ENCODE results near the gene MTA1. TPM values are rescaled to one million over a fixed set of nuclear protein-coding genes. Genes with fewer than 3 reads are reported as not detected.

The MTA1 gene
- total RNA-seq: 36.3 and 46.3 TPM in 2 replicates

DNA sequence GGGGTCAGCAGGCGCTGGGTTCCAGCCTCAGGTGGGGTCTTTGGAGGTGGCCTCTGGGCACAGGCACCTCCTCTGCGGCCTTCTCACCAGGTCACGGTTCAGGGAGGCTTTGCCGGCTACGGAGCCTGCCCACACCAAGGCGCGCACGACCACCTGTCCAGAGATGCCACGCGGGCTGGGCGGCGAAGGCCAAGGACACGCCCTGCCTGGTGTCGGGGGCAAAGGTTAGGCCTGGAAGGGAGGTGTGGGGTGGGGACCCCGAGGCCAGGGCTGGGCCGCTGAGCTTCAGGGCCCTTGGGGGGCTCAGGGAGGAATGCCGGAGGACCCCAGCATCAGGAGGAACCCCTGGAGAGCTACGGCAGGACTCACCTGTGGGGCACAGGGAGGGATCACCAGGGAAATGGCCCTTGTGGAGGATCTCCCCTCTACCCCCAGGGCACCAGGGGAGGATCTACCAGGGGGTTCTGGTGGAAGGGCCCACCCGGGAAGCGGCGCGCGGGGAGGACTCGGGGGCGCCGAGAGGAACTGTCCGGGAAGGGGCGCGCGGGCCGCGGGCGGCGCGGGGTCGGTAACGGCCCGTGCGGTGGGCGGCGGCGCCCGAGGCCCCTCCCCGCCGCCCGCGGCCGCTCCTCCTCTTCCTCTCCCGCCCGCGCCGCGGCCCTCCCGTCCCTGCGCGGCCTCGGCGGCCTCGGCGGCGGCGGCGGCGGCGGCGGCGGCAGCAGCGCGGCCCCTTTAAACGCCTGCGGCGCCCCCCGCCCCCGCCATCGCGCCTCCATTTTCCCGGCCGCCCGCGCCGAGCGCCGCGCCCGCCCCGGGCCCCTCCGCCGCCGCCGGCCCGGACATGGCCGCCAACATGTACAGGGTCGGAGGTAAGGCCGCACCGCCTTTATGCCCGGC, at the start of gene MTA1:
Gene MTA1 (plus strand): TSS at position 633 of the 897 bp plus-strand sequence. CDS start 209 bp downstream, at position 842.

DNA sequence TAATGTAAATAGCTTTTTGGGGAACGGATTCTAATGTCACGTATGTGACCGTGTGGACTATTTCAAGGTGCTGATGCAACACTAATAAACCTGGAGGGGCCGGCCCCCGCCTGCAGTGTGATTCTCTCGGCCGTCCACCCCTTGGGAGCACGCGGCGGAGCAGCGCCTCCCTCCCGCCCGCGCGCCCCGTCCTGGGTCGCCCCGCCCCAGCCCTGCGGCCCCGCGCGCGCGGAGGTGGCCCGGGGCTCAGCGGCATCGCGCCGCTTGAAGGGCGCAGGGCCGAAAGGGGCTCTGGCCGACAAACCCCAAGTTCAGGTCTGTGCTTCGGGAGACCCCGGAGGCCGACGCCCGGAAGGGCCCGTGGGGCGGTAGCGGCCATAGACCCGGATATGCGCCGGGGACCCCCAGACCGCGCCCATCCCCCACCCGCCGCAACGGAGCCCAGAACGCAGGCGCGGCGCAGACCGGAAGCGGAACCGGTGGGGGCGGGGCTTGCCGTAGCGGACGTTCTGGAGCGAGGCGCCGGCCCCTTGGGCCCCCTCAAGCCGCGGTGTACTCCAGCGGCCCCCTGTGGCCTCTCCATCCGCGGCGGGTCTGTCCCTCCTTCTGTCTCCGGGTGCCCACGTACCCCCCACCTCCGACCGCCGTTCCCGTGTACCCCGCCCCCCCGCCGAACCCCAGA, 21.4 kb upstream of the MTA1 start, which contains the start of gene TEX22:
Gene TEX22 (plus strand): TSS at position 495 of the 682 bp plus-strand sequence. CDS start 803 bp downstream, outside the sequence.

DNA sequence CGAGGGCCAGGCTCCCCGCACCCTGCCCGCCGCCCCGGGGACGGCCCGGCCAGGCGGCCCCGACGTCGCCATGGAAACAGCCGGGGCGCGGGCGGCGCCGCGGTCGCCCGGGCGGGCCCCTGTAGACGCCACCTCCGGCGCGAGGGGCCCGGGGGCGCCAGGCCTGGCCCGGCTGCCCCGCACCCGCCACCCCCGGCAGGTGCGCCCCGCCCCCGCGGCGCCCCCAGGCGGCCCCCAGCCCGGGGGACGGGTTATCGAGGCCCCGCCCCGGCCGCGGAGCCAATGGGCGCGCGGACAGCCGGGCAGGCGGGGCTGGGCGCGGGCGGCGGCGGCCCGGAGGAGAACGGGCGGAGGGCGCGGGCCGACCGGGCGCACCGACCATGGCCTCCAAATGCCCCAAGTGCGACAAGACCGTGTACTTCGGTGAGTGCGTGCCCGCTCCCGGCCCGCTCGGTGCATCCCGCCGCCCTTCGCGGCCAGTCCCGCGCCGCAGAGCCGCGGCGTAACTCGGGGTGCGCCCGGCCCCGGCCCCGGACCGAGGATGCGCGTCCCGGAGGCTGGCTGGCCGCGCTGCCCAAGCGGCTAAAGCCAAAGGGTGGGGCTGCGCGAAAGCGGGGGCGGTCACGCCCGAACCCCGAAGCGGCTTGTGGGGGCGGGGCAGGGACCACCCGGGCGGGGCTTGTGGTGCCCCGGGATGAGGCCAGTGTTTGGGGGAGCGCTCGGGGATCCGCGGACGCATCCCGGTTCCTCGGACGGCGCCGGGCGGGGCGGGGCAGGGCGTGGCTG, 55.0 kb downstream of the MTA1 start, which contains the start of gene CRIP2:
Gene CRIP2 (plus strand): TSS at position 339 of the 786 bp plus-strand sequence. CDS start 42 bp downstream, at position 381.

DNA sequence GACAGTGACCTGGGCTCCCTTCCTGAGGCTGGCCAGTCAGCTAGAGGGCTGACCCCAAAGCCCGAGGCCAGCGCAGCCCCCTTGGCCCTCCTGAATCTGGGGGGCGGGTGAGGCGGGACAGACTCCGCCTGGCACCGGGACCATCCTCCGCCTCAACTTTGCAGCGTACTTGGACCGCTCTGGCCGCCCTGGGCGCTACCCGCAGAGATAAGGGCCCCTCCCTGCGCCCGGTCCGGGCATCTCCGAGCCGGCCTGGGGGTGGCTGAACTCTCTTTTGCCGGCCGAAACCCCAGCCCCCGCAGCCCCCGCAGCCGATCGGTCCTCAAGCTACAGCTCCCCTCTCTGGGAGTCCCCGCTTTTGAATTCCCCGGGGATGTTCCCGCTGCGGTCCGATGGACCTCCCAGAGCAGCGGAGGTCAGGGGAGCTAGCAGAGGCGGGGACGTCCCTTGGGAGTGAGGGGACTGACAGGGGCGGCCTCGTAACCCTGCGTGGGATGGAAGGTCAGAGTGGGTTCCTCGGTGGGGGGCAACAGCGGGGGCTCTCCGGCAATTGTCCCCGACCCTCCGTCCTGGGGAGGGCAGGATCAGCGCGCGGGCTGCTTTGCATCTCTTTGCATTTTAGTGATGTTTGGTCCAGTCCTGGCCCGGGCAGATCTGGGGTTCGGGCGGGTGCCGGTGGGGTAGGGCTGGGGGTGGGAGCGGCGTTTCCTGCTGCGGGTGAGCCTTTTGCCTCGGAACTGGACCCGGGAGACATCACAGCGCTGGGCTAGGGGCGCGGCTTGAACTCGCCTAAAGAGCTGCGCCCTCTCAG, 66.7 kb downstream of the MTA1 start, which contains the start of gene CRIP1:
Gene CRIP1 (plus strand): TSS at position 724 of the 811 bp plus-strand sequence. CDS start 374 bp downstream, outside the sequence.

DNA sequence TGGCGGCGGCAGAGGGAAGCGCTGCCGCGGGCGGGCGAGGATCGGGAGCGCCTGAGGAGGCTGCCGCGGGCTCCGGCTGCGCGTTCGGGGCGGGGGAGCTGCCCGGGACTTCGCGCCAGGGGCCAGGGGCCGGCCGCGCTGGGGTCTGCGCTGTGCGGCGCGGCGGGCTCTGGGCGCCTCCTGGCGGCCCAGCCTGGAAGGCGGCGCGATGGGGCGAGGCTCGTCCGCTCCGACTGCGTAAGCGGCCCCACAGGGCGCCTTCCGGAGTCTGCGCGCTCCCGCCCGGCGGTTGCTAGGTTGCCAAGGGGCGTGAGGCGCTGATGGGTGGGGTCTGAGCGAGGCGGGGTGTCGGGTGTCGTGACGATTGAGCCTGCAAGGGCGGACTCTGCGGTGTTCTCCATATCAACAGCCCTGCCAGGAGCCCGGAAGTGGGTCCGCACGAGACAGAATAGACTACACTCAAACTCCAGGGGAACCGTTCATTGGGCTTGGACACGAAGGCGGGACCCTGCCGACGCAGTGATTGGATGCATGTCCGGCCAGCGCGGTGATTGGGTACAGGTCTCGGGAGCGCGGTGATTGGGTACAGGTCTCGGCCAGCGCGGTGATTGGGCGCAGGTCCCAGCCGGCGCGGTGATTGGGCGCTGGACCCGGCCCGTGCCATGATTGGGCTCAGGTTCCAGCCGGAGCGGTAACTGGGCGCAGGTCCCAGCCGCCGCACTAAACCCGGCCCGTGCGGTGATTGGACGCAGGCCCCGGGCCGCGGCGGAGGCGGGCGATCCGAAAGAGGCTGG, 71.1 kb downstream of the MTA1 start, which contains the start of gene TEDC1:
Gene TEDC1 (plus strand): TSS at position 675 of the 794 bp plus-strand sequence. CDS start 130 bp downstream, outside the sequence.

Other genes with a start within 250 kb of the MTA1 start
- gene NUDT14, start 238.5 kb upstream of the MTA1 start, total RNA-seq: 7.6 and 14.1 TPM in 2 replicates
- 36.0 and 45.5 TPM in 2 replicates for gene BTBD6, start 171.3 kb upstream of the MTA1 start, total RNA-seq
- gene BRF1, start 118.8 kb upstream of the MTA1 start, total RNA-seq: 28.1 and 29.8 TPM in 2 replicates
- 44.2 and 55.3 TPM in 2 replicates for gene PACS2, start 105.1 kb upstream of the MTA1 start, total RNA-seq
- gene TEX22, start 21.3 kb upstream of the MTA1 start, total RNA-seq: 0.39 and 0.43 TPM in 2 replicates
- 72.5 and 81.2 TPM in 2 replicates for gene CRIP2, start 55.0 kb downstream of the MTA1 start, total RNA-seq
- 19.7 and 27.7 TPM in 2 replicates for gene CRIP1, start 67.1 kb downstream of the MTA1 start, total RNA-seq
- 3.4 and 5.4 TPM in 2 replicates for gene TEDC1, start 71.4 kb downstream of the MTA1 start, total RNA-seq
- gene TMEM121, start 106.8 kb downstream of the MTA1 start, total RNA-seq: 6.5 and 7.7 TPM in 2 replicates

Data from articular chondrocyte of knee joint (primary cell).